ENCODE results near the gene SHISA6. TPM values are rescaled to one million over a fixed set of nuclear protein-coding genes. Genes with fewer than 3 reads are reported as not detected.

SHISA6 gene
- total RNA-seq, 1 donor from 2014 or later, result not detected

DNA sequence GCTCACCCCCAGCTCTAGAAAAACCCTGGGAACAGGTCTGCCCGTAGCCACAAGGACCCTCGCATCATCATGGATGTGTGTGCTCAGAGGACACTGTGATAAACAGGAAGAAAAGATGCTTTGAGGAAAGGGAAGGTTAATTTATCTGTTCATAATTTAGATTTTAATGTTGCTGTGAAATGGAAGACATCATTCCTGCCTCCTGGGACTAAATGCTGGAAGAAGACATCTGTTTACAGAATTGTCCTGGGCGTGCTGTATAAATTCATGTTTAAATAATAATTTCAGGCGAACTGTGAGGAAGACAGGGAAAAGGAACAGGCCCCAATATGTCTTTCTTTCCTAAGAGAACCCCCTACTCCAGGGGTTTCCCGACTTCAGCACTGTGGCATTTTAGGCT is 112.6 kb downstream of the SHISA6 start:
- no peak for DNase-seq (ENCODE audit: low read depth)

DNA sequence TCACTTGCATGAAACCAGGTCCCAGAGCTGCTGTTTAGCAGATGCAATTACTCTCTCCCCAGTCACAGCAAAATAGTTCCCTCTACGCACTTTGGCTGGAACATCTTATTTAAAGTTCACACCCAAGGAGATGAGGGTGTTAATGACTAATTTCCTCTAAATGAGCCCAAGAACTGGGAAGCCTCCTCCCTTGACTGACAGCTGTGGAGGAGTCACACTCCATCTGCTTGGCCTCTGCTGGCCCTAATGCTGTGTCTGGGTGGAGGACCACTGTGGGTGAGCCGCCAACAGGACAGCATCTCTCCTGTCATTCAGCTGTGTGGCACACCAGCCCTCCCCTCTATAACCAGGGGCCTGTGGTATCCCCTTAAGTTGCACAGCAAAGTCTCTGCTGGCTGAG is 115.4 kb downstream of the SHISA6 start:
- no peak for DNase-seq (ENCODE audit: low read depth)

DNA sequence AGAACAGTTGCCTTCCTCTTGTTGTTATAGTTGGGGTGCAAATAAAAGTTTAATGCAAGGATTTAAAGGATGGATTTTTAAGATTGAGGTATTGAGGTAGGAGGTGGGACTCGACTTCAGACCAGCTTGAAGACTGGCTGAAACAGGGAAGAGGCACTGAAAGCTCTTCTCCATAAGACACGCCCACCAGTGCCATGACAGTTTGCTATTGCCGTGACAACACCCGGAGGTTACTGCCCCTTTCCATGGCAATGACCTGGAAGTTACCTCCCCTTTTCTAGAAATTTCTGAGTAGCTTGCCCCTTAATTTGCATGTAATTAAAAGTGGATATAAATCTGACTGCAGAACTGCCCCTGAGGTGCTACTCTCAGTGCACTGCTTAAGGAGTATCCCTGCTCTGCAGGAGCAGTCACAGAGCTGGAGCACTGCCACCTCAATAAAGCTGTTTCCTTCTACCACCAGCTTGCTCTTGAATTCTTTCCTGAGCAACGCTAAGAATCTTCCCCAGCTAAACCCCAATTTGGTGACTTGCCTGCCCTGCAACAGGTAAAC is 122.6 kb downstream of the SHISA6 start:
- no peak for DNase-seq (ENCODE audit: low read depth)

DNA sequence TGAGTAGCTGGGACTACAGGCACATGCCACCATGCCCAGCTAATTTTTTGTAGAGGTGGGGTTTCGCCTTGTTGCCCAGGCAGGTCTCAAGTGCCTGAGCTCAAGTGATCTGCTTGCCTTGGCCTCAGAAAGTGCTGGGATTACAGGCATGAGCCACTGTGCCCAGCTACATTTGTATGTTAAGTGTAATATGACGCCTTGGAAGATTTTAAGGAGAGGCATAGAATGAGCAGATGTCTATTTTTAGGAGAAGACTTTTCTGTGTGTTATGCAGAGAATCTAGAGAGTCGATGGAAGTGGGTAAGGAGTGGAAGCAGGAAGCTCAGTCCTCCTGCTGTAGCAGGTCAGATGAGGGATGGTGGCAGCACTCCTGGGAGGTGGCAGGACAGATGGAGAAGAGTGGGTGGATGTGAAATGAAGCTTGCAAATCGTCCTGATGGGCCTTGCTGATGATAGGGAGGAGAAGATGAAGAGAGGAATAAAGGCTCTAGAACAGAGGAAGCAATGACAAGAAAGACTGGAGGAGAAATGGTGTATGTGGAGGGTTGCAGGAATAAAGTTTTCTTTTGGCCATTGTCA is 125.3 kb downstream of the SHISA6 start:
- no peak for DNase-seq (ENCODE audit: low read depth)

DNA sequence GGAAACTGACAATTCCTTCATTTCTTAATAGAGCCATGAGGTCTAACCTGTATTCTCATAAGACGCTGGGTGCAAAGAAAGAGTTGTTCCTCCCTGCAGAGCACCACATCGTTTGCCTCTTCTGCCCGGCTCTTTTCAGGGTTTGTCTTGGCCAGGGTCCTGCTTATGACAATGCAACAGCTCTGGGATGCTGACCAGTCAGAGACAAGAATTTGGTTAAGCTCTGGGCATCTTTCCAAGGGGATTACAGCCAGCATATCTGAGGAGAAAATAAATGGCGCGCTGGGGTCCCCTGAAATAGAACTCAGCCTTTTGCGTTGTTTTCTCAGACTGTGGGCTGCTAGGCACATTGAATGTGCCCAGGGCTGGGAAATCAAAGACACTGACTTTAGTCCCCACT is 128.6 kb downstream of the SHISA6 start:
- no peak for DNase-seq (ENCODE audit: low read depth)

DNA sequence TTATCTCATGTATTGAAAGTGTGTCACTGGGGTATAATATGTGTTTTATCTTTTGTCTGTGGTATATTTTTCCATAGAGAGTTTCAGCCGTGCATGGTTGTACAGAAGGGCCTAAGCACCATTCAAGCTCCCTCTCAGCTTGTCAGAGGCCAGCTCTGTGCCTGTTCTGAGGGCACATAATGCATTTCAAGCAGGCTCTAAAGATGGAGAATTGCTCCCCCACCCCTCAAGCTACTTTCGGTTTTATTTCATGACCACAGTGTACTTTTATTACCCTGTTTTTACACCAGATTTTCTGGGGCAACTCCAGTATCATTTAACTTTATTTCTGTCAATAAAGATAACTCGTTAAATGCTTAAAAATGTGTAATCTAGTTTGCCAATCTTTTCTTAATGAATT is 131.7 kb downstream of the SHISA6 start:
- no peak for DNase-seq (ENCODE audit: low read depth)

DNA sequence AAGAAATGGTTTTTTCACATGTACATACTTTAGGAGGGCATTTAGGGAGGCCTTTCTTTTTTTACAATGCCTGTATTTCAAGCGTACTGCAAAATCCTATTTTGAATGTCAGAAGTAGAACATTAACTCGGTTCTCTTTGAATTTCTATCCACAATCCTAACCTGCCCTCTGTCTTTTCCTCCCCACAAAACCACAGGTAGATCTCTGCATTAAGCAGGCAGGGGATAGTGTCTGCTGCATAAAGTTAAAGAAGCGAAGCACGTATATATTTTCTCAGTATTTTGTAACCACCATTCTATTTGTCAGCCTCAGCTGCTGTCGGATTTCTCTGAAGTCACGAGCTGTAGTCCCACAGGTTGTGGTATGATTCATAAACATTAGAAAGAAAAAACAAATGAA is 137.5 kb downstream of the SHISA6 start:
- DNase-seq (ENCODE audit: low read depth), result no peak

DNA sequence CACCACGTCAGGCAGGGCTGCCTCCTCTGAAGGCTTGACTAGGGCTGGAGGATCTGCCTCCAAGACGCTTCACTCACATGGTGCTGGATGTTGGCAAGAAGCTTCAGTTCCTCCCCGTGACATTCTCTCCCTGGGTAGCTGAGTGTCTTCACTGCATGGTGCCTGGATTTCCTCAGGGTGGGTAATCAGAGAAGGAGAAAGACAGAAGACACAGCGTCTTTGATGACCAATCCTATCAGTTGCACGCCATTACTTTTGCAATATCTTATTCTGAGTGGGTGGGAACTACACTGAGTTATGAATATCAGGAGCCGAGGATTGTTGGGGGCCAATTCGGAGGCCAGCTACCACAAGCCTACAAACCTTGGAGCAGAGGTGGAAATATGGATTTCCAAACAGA is 139.7 kb downstream of the SHISA6 start:
- DNase-seq (ENCODE audit: low read depth), result no peak

DNA sequence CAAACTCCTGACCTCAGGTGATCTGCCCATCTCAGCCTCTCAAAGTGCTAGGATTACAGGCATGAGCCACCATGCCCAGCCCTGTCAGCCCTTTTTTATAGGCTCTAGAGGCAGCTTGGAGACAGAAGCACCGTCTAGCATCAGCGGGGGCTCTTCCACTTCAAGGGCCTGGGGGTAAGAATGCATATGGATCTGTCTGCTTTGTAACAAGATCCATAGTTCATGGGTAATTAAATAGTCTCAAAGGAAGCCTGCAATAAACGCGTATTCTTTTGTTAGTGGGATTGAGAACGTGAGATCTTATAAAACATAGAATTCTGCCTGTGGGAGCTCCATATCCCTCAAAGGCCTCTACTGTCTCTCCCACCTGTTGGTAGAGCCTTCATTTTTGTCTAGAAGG is 142.1 kb downstream of the SHISA6 start:
- DNase-seq (ENCODE audit: low read depth), result no peak

DNA sequence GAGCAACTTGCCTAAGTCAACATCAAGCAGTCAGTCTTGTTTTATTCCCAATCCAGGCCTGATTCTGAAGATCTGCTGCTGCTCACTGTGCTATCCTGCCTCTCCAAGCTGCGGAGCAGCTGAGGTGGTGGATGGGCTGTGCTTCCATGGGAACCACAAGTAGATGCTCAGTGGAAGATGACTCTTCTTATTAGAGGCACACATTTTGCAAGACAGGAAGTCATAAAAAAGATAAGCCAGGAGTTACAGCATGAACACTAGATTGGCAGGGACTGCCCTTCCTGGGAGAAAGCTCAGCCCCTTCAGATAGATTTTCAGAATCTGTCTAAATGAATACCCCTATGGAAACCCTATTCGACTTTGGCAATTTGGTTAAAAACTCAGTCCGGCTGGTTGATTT is 143.1 kb downstream of the SHISA6 start:
- DNase-seq (ENCODE audit: low read depth), result no peak

DNA sequence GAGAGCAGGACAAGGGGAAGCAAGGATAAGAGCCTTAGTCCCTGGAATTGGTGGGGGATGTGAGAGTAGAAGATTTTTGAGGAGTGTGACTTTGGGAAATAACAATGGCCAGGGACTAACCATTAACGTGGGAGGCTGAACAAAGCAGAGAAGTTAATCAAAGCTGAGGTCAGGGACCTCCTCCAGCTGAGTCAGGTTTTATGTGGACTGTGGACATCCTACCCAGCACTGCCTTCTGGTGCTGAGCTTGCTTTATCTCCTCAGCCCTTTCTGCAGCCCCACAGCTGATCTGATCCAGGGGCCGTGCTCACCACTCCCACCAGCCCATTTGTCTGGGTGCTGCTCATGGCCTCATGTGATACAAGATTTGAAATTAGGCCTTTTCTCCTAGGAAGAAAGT is 146.6 kb downstream of the SHISA6 start:
- no peak for DNase-seq (ENCODE audit: low read depth)

DNA sequence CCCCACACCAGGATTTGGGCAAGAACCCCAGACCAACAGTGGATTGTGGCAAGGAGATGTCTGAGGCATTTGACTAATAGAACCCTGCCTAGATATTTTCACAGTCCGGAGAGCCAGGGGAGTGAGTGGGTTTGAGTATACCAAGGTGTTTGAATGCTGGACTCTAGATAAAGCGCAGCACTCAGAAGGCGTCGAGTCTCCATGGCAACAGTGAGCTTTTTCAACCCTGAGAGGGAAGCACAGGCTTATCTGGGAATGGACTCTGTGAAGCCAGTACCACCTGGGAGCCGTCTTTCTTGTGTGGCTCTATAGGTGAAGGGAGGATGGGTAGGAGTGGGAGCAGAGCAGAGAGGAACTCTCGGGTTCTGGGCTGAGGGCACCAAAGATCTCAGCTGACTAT is 147.0 kb downstream of the SHISA6 start:
- no peak for DNase-seq (ENCODE audit: low read depth)

DNA sequence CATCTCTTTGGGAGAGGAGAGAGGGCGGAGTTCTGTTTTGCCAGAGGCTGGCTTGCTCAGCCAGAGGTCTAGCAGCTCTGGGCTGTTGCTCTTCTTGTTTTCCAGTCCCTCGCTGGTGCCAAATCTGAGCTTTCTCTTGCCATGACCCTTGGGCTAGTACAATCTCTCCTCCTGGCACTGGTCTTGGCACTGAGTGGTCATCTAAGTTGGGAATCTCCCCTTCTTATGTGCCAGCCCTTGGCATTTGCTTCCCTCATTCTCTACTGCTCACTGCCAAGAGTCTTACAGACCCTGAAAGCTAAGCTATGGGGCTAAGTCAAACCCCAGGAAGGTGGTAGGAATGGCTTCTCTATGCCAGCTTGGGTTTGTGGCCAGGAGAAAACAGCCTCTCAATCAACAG is 148.6 kb downstream of the SHISA6 start:
- no peak for DNase-seq (ENCODE audit: low read depth)

DNA sequence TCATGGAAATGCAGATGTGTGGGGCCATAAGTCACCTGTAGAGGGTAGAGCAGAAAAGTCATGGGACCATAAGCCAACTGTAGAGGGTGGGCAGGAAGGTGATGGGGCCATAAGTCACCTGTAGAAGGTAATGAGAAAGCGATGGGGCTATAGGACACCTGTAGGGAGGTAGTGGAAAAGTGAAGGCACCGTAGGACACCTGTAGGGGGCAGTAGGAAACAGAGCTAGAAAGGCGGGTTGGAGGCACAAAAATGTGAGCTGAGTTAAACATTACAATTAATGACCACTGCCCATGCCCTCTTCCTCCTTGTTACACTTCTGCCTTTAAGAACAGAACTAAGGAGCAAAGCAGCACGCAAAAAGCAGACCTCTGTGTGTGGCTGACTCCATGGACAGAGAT is 150.1 kb downstream of the SHISA6 start:
- DNase-seq (ENCODE audit: low read depth), result no peak

DNA sequence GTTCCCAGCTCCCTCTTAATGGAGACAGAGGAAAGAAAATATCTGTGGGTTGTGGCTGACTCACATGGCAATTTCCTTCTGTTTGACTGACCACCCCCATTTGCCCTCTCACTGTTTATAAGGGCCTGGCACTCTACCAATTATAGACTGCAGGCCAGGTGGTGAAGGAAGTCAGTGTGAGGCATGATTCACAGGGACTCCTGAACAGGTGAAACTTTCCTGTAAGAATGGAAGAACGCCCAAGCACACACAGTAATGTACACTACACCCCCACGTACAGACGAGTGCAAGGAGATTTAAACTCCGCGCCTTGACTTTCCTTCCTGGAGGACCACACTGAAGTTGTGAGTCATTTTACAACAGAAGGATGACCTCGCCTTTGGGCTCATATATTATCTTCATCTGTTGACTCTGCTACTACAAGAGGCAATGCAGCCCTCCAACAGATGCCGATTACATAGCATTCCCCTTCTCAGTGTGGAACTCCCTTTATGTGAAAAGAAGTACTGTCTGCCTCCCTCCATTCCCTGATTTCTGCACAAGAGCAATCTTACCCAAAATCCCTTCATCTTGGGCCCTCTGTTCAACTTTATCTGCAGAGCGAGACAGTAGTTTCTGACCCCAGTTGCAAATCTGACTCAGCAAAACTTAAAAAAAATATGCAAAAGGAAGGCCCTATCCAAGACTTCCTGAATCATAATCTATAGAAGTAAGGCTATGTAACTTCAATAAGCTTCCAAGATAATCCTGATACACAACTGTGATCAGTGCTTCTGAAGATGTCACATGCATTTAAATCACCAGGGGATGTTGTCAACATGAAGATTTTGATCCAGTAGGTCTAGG is 163.6 kb downstream of the SHISA6 start:
- peak; percentile 2 for DNase-seq (ENCODE audit: low read depth)

DNA sequence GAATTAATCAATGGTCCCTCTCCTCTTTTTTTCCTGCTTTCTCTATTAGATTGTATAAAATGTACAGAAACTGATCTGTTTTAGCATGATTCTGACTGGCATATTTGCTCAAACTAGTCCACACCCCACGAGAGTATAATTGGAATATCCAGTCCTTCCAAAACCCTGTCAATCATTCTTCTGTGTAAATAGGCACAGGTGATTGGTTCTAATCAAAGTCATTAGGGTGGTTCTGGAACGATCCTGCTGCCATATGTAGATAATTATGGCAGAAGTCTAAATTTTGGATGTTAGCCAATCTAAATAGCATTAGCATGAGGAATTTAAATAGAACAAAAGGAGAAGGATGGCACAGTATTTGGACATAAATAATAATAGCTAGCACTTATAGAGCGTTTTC is 165.7 kb downstream of the SHISA6 start:
- DNase-seq (ENCODE audit: low read depth), result no peak

DNA sequence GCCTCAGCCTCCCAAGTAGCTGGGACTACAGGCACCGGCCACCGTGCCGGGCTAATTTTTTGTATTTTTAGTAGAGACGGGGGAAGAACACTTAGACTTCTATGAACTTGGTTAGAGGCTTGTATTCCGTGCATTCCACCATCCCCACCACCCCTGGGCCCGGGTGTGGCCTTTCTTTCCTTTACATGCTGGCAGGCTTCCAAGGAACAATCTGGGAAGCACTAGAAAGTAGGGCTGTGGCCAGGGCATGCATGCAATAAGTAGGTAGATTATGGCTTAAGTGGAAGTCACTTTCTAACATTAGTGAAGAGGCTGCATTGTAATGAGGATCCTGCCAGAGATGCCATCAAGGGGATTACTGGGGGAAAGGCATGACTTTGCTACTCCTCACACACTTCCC is 171.6 kb downstream of the SHISA6 start:
- DNase-seq (ENCODE audit: low read depth), result no peak

DNA sequence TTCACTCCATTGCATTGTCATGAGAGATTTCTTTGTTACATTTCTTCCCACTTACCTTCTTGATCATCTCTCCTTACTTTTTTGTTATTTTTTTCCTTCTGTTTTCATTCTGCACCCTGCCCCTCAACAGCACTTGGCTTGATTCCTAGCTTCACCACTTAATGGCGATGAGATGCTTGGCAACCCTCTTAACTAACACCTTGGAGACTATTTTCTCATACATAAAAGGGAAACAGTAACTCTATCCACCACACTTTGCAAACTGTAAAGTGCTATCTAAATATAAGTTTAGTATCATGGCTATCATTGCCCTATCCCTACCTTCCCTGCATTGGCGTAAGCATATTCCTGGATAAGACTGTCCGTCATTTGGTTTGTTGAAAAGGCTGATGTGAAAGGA is 177.3 kb downstream of the SHISA6 start:
- DNase-seq (ENCODE audit: low read depth), result no peak

DNA sequence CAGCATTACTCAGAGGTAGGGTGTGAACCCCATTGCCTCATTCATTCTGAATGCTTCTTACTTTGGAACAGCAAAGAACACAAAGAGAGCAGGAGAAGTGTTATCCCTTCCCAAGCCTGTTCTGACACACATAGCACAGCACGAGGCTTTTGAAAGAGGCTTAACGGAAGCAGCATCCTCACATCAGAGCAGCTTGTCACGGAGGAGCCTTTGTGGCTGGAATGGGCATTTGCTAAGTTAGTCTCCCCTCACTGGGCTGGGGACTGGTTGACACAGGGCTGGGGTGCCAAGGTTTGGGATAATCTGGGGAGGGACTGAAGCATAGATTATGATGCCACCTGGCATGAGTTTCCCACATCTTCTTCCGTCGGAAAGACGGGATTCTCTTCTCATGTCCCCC is 189.7 kb downstream of the SHISA6 start:
- DNase-seq (ENCODE audit: low read depth), result no peak

DNA sequence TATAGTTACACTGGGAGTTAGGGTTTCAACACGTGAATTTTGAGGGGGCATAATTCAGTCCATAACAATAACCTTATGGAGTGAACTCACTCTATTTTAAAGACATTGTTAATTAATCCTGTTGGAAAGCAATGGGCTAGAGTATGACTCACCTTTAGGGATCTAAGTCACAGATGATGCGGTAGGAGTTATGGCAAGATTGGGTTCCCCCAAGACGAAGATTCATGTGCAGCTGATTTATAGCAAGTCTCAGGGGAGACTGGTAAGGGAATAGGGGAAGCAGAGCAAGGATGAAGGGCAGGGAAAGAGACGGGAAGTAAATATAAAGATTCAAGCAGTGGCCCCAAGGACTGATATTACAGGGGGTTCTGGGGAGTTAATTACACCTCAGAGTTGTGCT is 197.7 kb downstream of the SHISA6 start:
- no peak for DNase-seq (ENCODE audit: low read depth)

DNA sequence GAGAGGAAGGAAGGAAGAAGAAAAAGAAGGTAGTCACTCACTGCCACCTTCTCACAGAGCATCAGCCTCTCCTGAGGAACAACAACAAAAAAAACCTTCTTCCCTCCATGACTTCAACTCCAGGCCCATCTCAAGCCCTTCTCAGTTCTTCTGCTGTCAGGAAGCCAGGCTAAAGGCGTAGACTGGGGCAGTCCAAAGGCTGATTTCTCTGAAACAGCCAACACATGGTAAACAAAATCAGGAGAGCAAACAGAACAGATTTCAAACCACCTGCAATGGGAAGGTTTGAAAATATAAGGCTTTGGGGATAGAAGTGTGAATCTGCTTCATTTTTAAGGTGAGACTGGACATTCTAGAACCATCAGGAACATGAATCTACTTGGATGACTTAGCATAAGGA is 200.0 kb downstream of the SHISA6 start:
- no peak for DNase-seq (ENCODE audit: low read depth)

DNA sequence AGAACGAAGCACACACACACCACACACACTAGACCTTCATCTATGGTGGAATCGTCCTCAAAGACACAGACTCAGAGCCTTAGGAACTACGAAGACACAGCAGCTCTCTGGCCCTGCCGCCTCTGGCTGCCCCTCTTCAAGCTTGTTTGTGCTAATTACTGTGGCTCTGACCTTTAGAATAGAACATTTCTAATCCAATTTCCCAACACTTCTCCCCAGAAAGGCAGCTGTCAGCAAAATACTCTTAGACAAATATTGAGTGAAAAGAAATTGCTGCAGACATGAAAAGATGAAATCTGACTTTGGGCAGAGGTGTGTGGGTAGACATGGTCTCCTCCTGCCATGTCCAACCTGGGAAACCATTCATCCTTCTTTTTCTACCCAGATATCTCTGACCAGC is 205.3 kb downstream of the SHISA6 start:
- no peak for DNase-seq (ENCODE audit: low read depth)

DNA sequence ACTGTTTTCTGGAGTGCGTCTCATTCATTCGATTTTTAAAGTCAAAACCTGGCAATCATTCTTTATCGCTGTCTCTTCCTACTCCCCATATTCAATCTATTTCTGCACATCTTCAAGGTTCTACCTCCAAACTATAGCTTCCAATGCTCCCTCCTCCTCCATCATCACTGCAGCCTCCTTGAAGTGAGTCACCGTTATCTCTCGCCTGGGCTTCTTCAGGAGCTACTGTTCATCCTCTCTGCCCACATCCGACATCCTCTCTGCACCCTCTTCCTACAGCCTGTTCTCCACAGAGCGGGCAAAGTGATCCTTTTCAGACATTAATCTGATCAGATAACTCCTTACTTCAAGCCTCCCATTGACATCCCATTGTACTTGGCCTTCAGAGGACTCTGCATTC is 213.1 kb downstream of the SHISA6 start:
- DNase-seq (ENCODE audit: low read depth), result no peak

DNA sequence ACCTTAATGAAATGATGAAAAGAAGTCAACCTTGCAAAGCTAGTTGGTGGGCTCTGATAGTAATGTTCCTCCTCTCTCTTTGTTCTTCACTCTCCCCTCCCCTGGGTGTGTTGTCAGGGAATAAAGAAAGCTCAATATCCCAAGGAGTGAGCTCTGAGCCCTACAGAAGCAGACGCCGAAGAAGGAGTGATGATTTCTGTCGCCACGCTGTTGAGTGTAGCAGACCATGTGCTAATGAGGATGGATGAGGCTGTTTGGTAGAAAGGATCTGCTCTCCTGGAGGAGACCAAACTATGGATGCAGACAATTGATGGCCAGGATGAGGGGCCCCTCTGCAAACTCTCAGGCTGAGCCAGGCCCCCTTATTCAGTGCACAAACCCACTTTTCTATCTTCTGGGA is 217.3 kb downstream of the SHISA6 start:
- no peak for DNase-seq (ENCODE audit: low read depth)
